B cell (primary cell): ENCODE measurements around the gene DACH2. TPM values are rescaled to one million over a fixed set of nuclear protein-coding genes. Genes with fewer than 3 reads are reported as not detected.

Experiments used
- ATAC-seq: fragments of 200-7000 bp; cut with Tn5 transposase; one replicate; pipeline ENCODE4 v1.10.0; 2021; ENCODE audit warnings: low read depth, mild to moderate bottlenecking, moderate number of reproducible peaks, moderate library complexity
- CTCF ChIA-PET: fragments of 350-600 bp; sonication (Branson Sonifier 250); formaldehyde crosslinking; loops from one replicate; lab custom pipeline; 2021; ENCODE audit warnings: antibody characterized with exemption, inconsistent platforms; lab: Charles Lee
- POLR2A ChIA-PET: fragments of 350-600 bp; sonication (Branson Sonifier 250); formaldehyde crosslinking; loops from one replicate; lab custom pipeline; 2021; ENCODE audit warnings: antibody characterized with exemption; lab: Charles Lee
- DNase-seq: peaks from one replicate; pipeline ENCODE4 v3.0.0; 2013
- H2AFZ ChIP-seq: 2 replicates; pipeline ENCODE4 v1.6.1; 2012; ENCODE audit warnings: mild to moderate bottlenecking, low read depth, low read length; ENCODE audit not compliant: insufficient read depth, poor library complexity, severe bottlenecking
- H3K27ac ChIP-seq, 2 donors: 1 replicate in 1 of 2; 2 replicates in 1 of 2; pipeline ENCODE4 v1.5.1; 2012 to 2013; ENCODE audit warnings: low read length in 2 of 2, mild to moderate bottlenecking in 2 of 2, moderate library complexity in 1 of 2
- H3K27me3 ChIP-seq, 4 experiments: fragments of 200-600 bp in 1 of 4; sonication (generic) in 1 of 4; replicated peaks in 1 of 4; 1 replicate in 2 of 4; 2 replicates in 2 of 4; pipeline versions ENCODE4 v1.6.1 to v1.7.0; 2013 to 2016; ENCODE audit warnings: low read length in 3 of 4, mild to moderate bottlenecking in 2 of 4, mixed read lengths in 1 of 4, moderate library complexity in 1 of 4; ENCODE audit not compliant: insufficient read depth in 4 of 4, control insufficient read depth in 3 of 4; ENCODE audit errors: control extremely low read depth in 1 of 4
- H3K36me3 ChIP-seq, 2 experiments: replicated peaks in 1 of 2; 1 replicate in 1 of 2; 2 replicates in 1 of 2; pipeline versions ENCODE4 v1.6.1 to v1.7.1; 2013; ENCODE audit warnings: low read length in 1 of 2; ENCODE audit not compliant: insufficient read depth in 2 of 2, control insufficient read depth in 1 of 2; ENCODE audit errors: control extremely low read depth in 1 of 2, extremely low read depth in 1 of 2
- H3K4me1 ChIP-seq, 2 donors: fragments of 200-600 bp in 1 of 2; sonication (generic) in 1 of 2; 1 replicate in 1 of 2; 2 replicates in 1 of 2; pipeline versions ENCODE4 v1.5.1 to v1.6.1; 2013 to 2017; ENCODE audit warnings: low read length in 2 of 2; ENCODE audit not compliant: control insufficient read depth in 2 of 2, insufficient read depth in 2 of 2
- H3K4me2 ChIP-seq: replicated peaks from 2 replicates; pipeline ENCODE3; 2012; ENCODE audit warnings: mild to moderate bottlenecking, low read depth, low read length; ENCODE audit not compliant: poor library complexity, severe bottlenecking
- H3K4me3 ChIP-seq, 5 experiments: fragments of 200-600 bp in 1 of 5; sonication (generic) in 1 of 5; 1 replicate in 3 of 5; 2 replicates in 2 of 5; pipeline versions ENCODE4 v1.5.1 to v1.7.0; 2011 to 2016; ENCODE audit warnings: low read length in 4 of 5, mild to moderate bottlenecking in 4 of 5, low read depth in 2 of 5, control low read depth in 1 of 5, moderate library complexity in 1 of 5; ENCODE audit not compliant: insufficient read depth in 1 of 5; ENCODE audit errors: control extremely low read depth in 1 of 5, extremely low read depth in 1 of 5
- H3K79me2 ChIP-seq: fragments of 200-600 bp; sonication (generic); one replicate; pipeline ENCODE4 v1.6.0; 2016; ENCODE audit warnings: low read length; ENCODE audit not compliant: control insufficient read depth, insufficient read depth
- H3K9ac ChIP-seq: fragments of 200-600 bp; sonication (generic); 2 replicates; pipeline ENCODE4 v1.6.1; 2017; ENCODE audit warnings: mild to moderate bottlenecking, low read length, moderate library complexity
- H3K9me3 ChIP-seq, 3 donors: one replicate each; pipeline versions ENCODE4 v1.6.1 to v1.7.1; 2013; ENCODE audit warnings: low read length in 2 of 3; ENCODE audit not compliant: control insufficient read depth in 2 of 3, insufficient read depth in 1 of 3; ENCODE audit errors: control extremely low read depth in 1 of 3
- H4K20me1 ChIP-seq: 2 replicates; pipeline ENCODE4 v1.6.0; 2012; ENCODE audit warnings: mild to moderate bottlenecking, low read length; ENCODE audit not compliant: insufficient read depth, control insufficient read depth, poor library complexity, severe bottlenecking
- H3K27ac Mint-ChIP-seq: one replicate; pipeline ENCODE4 v1.8.0; 2021; ENCODE audit warnings: mixed read lengths
- H3K27me3 Mint-ChIP-seq: one replicate; pipeline ENCODE4 v1.8.0; 2021; ENCODE audit warnings: mixed read lengths
- H3K4me1 Mint-ChIP-seq: one replicate; pipeline ENCODE4 v1.8.0; 2021; ENCODE audit warnings: mixed read lengths
- H3K4me3 Mint-ChIP-seq: one replicate; pipeline ENCODE4 v1.8.0; 2021; ENCODE audit warnings: mixed read lengths
- H3K9me3 Mint-ChIP-seq: one replicate; pipeline ENCODE4 v1.8.0; 2022; ENCODE audit warnings: mixed read lengths; ENCODE audit not compliant: insufficient read depth
- CTCF ChIP-seq: fragments of 200-600 bp; IDR thresholded peaks from one replicate; pipeline ENCODE4 v1.8.0; 2022; ENCODE audit warnings: antibody characterized with exemption, mild to moderate bottlenecking
- EZH2 ChIP-seq: IDR thresholded peaks from 2 replicates; pipeline ENCODE4 v1.6.1; 2012; ENCODE audit warnings: borderline replicate concordance, low read depth, mild to moderate bottlenecking, moderate library complexity, low read length; ENCODE audit not compliant: insufficient read depth, poor library complexity, severe bottlenecking
- WGBS: methylation state at CpG from one replicate; pipeline ENCODE4 v1.1.5; 2013; ENCODE audit warnings: missing lambda C conversion rate; ENCODE audit not compliant: insufficient coverage; 5-methylcytosine and 5-hydroxymethylcytosine counted together
- intact Hi-C: fragments of 100-400 bp; cut with micrococcal nuclease; formaldehyde crosslinking; loops from one replicate; pipeline ENCODE4 v1.10.0; 2022
- polyA plus RNA-seq: library from polyadenylated mRNA; depleted of rRNA; stranded (reverse); fragments of >200 nt; gene quantifications from 2 replicates; pipeline ENCODE4 v1.2.3, GENCODE V29; 2012
- total RNA-seq, 2 donors: library from RNA; stranded (reverse); fragments of 120-200 nt in 1 of 2; gene quantifications; 1 replicate in 1 of 2; 2 replicates in 1 of 2; pipeline versions ENCODE4 v1.2.3 to v1.2.4, GENCODE V29; 2013 to 2022

Gene DACH2
- total and polyA plus RNA-seq, 2 donors (not counting 1 experiment from before 2014, with no cell fraction given), result 0.07 TPM; not detected in 1

GRCh38 chrX:86436116-86436515 is 287.9 kb downstream of the DACH2 start:
- ChIA-PET CTCF (no interaction called here), POLR2A (no interaction called here)
- H3K27me3 ChIP-seq, result no peaks in the 10 kb centered on the region
- H4K20me1 ChIP-seq, result no peaks in the 10 kb centered on the region
- H3K4me3 ChIP-seq, result no peak overlapping the region
- intact Hi-C loops, result no loop called here
- ATAC-seq (no peak), DNase-seq (no peak)
- H3K27ac ChIP-seq, result no peak overlapping the region
- H3K27ac Mint-ChIP-seq, result no peak overlapping the region
- H3K4me3 Mint-ChIP-seq, result no peak overlapping the region
- no peaks in the 10 kb centered on the region for H3K79me2 ChIP-seq
- TF ChIP-seq CTCF, result no peak
- no peak for TF ChIP-seq EZH2
- H3K9me3 ChIP-seq, result no peaks in the 10 kb centered on the region
- no peaks in the 10 kb centered on the region for H3K27me3 Mint-ChIP-seq
- H3K36me3 ChIP-seq, result no peaks in the 10 kb centered on the region
- H2AFZ ChIP-seq, result no peak overlapping the region
- H3K9me3 Mint-ChIP-seq, result no peaks in the 10 kb centered on the region
- H3K4me1 Mint-ChIP-seq, result no peaks in the 10 kb centered on the region
- no peaks in the 10 kb centered on the region for H3K4me1 ChIP-seq
- H3K9ac ChIP-seq, result no peak overlapping the region
- no peak overlapping the region for H3K4me2 ChIP-seq

GRCh38 chrX:86455495-86455894 is 307.2 kb downstream of the DACH2 start:
- no peaks in the 10 kb centered on the region for H3K79me2 ChIP-seq
- H3K4me2 ChIP-seq, result no peak overlapping the region
- H3K9me3 Mint-ChIP-seq, result no peaks in the 10 kb centered on the region
- no peaks in the 10 kb centered on the region for H3K4me1 Mint-ChIP-seq
- H3K27me3 ChIP-seq, result no peaks in the 10 kb centered on the region
- TF ChIP-seq EZH2 (no peak), CTCF (no peak)
- no peaks in the 10 kb centered on the region for H4K20me1 ChIP-seq
- H3K9ac ChIP-seq, result no peak overlapping the region
- H3K27ac ChIP-seq, result no peak overlapping the region
- no peaks in the 10 kb centered on the region for H3K27me3 Mint-ChIP-seq
- no peak overlapping the region for H3K4me3 ChIP-seq
- 100% methylated on average over 1 of the region's 5 CpGs for WGBS
- H3K27ac Mint-ChIP-seq, result no peak overlapping the region
- DNase-seq (no peak), ATAC-seq (no peak)
- ChIA-PET POLR2A (no interaction called here), CTCF (no interaction called here)
- intact Hi-C loops, result no loop called here
- H3K36me3 ChIP-seq, result no peaks in the 10 kb centered on the region
- no peak overlapping the region for H3K4me3 Mint-ChIP-seq
- no peak overlapping the region for H2AFZ ChIP-seq
- peaks cover 0 to 3% (median 0%) of the 10 kb centered on the region in 3 donors for H3K9me3 ChIP-seq
- H3K4me1 ChIP-seq, result no peaks in the 10 kb centered on the region
